SK-N-SH treated with all-trans-retinoic acid at 6 μM for 48 hours (cell line): ENCODE data around the gene HSPA4.

Source experiments
- ATAC-seq: fragments of 200-7000 bp; cut with Tn5 transposase; 3 replicates; pipeline ENCODE4 v1.9.1; 2020; ENCODE audit warnings: mild to moderate bottlenecking, moderate library complexity
- BACH2 ChIP-seq: fragments of 250-450 bp; sonication (Bioruptor Pico); IDR thresholded peaks from 2 replicates; pipeline ENCODE4 v1.9.0; 2021; ENCODE audit warnings: mild to moderate bottlenecking, borderline replicate concordance
- CREB5 ChIP-seq: fragments of 250-450 bp; sonication (Bioruptor Pico); IDR thresholded peaks from 2 replicates; pipeline ENCODE4 v1.5.1; 2020; ENCODE audit warnings: low read depth, mild to moderate bottlenecking, moderate library complexity
- CSDC2 ChIP-seq: fragments of 250-450 bp; sonication (Bioruptor Pico); IDR thresholded peaks from 2 replicates; pipeline ENCODE4 v1.5.0; 2020; ENCODE audit warnings: mild to moderate bottlenecking, moderate library complexity
- CSRNP3 ChIP-seq: fragments of 250-450 bp; sonication (Bioruptor Pico); IDR thresholded peaks from 2 replicates; pipeline ENCODE4 v1.5.1; 2021; ENCODE audit warnings: mild to moderate bottlenecking, moderate library complexity
- ESRRG ChIP-seq: fragments of 250-450 bp; sonication (Bioruptor Pico); IDR thresholded peaks from 2 replicates; pipeline ENCODE4 v1.6.1; 2021; ENCODE audit warnings: mild to moderate bottlenecking
- GLIS3 ChIP-seq: fragments of 250-450 bp; sonication (Bioruptor Pico); IDR thresholded peaks from 2 replicates; pipeline ENCODE4 v1.5.0; 2020; ENCODE audit warnings: mild to moderate bottlenecking, moderate library complexity
- ISL1 ChIP-seq: fragments of 250-450 bp; sonication (Bioruptor Pico); IDR thresholded peaks from 2 replicates; pipeline ENCODE4 v2.1.2; 2022; ENCODE audit warnings: mild to moderate bottlenecking, moderate library complexity
- OSR1 ChIP-seq: fragments of 250-450 bp; sonication (Bioruptor Pico); IDR thresholded peaks from 2 replicates; pipeline ENCODE4 v1.8.0; 2022; ENCODE audit warnings: moderate library complexity, mild to moderate bottlenecking, inconsistent platforms
- PATZ1 ChIP-seq: fragments of 250-450 bp; sonication (Bioruptor Pico); IDR thresholded peaks from 2 replicates; pipeline ENCODE4 v1.8.0; 2020; ENCODE audit warnings: mild to moderate bottlenecking, moderate library complexity, borderline replicate concordance
- POU6F1 ChIP-seq: fragments of 250-450 bp; sonication (Bioruptor Pico); IDR thresholded peaks from 2 replicates; pipeline ENCODE4 v1.8.0; 2021; ENCODE audit warnings: low read depth, mild to moderate bottlenecking, moderate library complexity, borderline replicate concordance
- PPARA ChIP-seq: fragments of 250-450 bp; sonication (Bioruptor Pico); IDR thresholded peaks from 2 replicates; pipeline ENCODE4 v1.5.0; 2020; ENCODE audit warnings: mild to moderate bottlenecking, borderline replicate concordance
- RARB ChIP-seq: fragments of 250-450 bp; sonication (Bioruptor Pico); IDR thresholded peaks from 2 replicates; pipeline ENCODE4 v1.8.0; 2021; ENCODE audit warnings: mild to moderate bottlenecking, moderate library complexity
- SNAI2 ChIP-seq: fragments of 250-450 bp; sonication (Bioruptor Pico); IDR thresholded peaks from 2 replicates; pipeline ENCODE4 v1.5.0; 2020; ENCODE audit warnings: mild to moderate bottlenecking, moderate library complexity
- TCF4 ChIP-seq: fragments of 250-450 bp; sonication (Bioruptor Pico); IDR thresholded peaks from 2 replicates; pipeline ENCODE4 v1.8.0; 2021; ENCODE audit warnings: mild to moderate bottlenecking, moderate library complexity, borderline replicate concordance
- TSHZ2 ChIP-seq: fragments of 250-450 bp; sonication (Bioruptor Pico); IDR thresholded peaks from 2 replicates; pipeline ENCODE4 v1.5.0; 2020; ENCODE audit warnings: mild to moderate bottlenecking, moderate library complexity
- ZC3H10 ChIP-seq: fragments of 250-450 bp; sonication (Bioruptor Pico); IDR thresholded peaks from 2 replicates; pipeline ENCODE4 v1.5.1; 2021; ENCODE audit warnings: mild to moderate bottlenecking, moderate library complexity
- ZFP3 ChIP-seq: fragments of 250-450 bp; sonication (Bioruptor Pico); IDR thresholded peaks from 2 replicates; pipeline ENCODE4 v1.5.0; 2020; ENCODE audit warnings: mild to moderate bottlenecking, moderate library complexity
- ZFP30 ChIP-seq: fragments of 450-650 bp; formaldehyde crosslinking; IDR thresholded peaks from 2 replicates; pipeline ENCODE4 v1.5.0; 2022; ENCODE audit warnings: mild to moderate bottlenecking, moderate library complexity
- ZNF70 ChIP-seq: fragments of 450-650 bp; formaldehyde crosslinking; IDR thresholded peaks from 2 replicates; pipeline ENCODE4 v1.5.0; 2020; ENCODE audit warnings: mild to moderate bottlenecking, moderate library complexity
- ZNF8 ChIP-seq: fragments of 450-650 bp; formaldehyde crosslinking; IDR thresholded peaks from 2 replicates; pipeline ENCODE4 v1.5.0; 2020; ENCODE audit warnings: mild to moderate bottlenecking, moderate library complexity

HSPA4 gene

GRCh38 chr5:133075572-133076536 is 24.0 kb downstream of the HSPA4 start:
- ATAC-seq: peak; percentile 80
- no peak for TF ChIP-seq ZC3H10 (CRISPR knock-in tag)
- TF ChIP-seq ZNF8 (CRISPR knock-in tag): no peak
- no peak for TF ChIP-seq SNAI2
- TF ChIP-seq POU6F1 (CRISPR knock-in tag): no peak
- no peak for TF ChIP-seq CSDC2 (CRISPR knock-in tag)
- TF ChIP-seq ZFP3 (CRISPR knock-in tag): no peak
- TF ChIP-seq ZFP30: no peak
- TF ChIP-seq CREB5 (CRISPR knock-in tag): no peak
- TF ChIP-seq OSR1 (CRISPR knock-in tag): no peak
- no peak for TF ChIP-seq PPARA (CRISPR knock-in tag)
- TF ChIP-seq ZNF70 (CRISPR knock-in tag): no peak
- TF ChIP-seq CSRNP3: no peak

- TF ChIP-seq OSR1 (CRISPR knock-in tag): no peak
- TF ChIP-seq BACH2 (CRISPR knock-in tag): no peak
- TF ChIP-seq GLIS3 (CRISPR knock-in tag): no peak
- no peak for TF ChIP-seq TSHZ2 (CRISPR knock-in tag)
- no peak for TF ChIP-seq ZFP30
- TF ChIP-seq CREB5 (CRISPR knock-in tag): no peak
- no peak for TF ChIP-seq ISL1
- TF ChIP-seq CSDC2 (CRISPR knock-in tag): no peak
- TF ChIP-seq PPARA (CRISPR knock-in tag): no peak
- TF ChIP-seq TCF4: no peak
- no peak for TF ChIP-seq ZFP3 (CRISPR knock-in tag)
- TF ChIP-seq ZC3H10 (CRISPR knock-in tag): no peak
Measured at GRCh38 chr5:133079048-133079447, 27.2 kb downstream of the HSPA4 start.

GRCh38 chr5:133081036-133081435 is 29.2 kb downstream of the HSPA4 start:
- ATAC-seq: no peak
- no peak for TF ChIP-seq ISL1
- TF ChIP-seq ZC3H10 (CRISPR knock-in tag): no peak
- no peak for TF ChIP-seq ESRRG (CRISPR knock-in tag)
- no peak for TF ChIP-seq GLIS3 (CRISPR knock-in tag)
- no peak for TF ChIP-seq OSR1 (CRISPR knock-in tag)
- TF ChIP-seq POU6F1 (CRISPR knock-in tag): no peak
- TF ChIP-seq RARB (CRISPR knock-in tag): no peak
- no peak for TF ChIP-seq CSRNP3
- no peak for TF ChIP-seq CREB5 (CRISPR knock-in tag)
- TF ChIP-seq TCF4: no peak
- no peak for TF ChIP-seq PATZ1 (CRISPR knock-in tag)
- TF ChIP-seq SNAI2: no peak
- no peak for TF ChIP-seq PPARA (CRISPR knock-in tag)

More at GRCh38 chr5:133079048-133079447, 27.2 kb downstream of the HSPA4 start:
- ATAC-seq: no peak
